Small intestine (tissue), 7 donors: ENCODE data around the gene GP1BA. TPM values are rescaled to one million over a fixed set of nuclear protein-coding genes. Genes with fewer than 3 reads are reported as not detected.

Experiments used
- DNase-seq, 2 donors: peaks; one replicate each; pipeline versions ENCODE4 v3.0.0 to v3.0.0-alpha.2; 2013
- FAIRE-seq: peaks from 2 replicates; lab custom pipeline; 2012; peaks lifted over from hg19 to GRCh38; lab: Jason Lieb, UNC
- H3K27ac ChIP-seq, 3 donors: one replicate each; pipeline ENCODE4 v1.5.1; 2013; ENCODE audit warnings: low read length in 2 of 3, mild to moderate bottlenecking in 2 of 3, control low read depth in 1 of 3, inconsistent platforms in 1 of 3, low read depth in 1 of 3, moderate library complexity in 1 of 3
- H3K27me3 ChIP-seq, 3 donors: one replicate each; pipeline ENCODE4 v1.6.1; 2013; ENCODE audit warnings: low read length in 3 of 3, inconsistent platforms in 1 of 3; ENCODE audit not compliant: control insufficient read depth in 3 of 3, insufficient read depth in 3 of 3
- H3K36me3 ChIP-seq, 3 donors: one replicate each; pipeline ENCODE4 v1.6.1; 2013; ENCODE audit warnings: low read length in 3 of 3, inconsistent platforms in 1 of 3, low read depth in 1 of 3, mild to moderate bottlenecking in 1 of 3, moderate library complexity in 1 of 3; ENCODE audit not compliant: control insufficient read depth in 3 of 3, insufficient read depth in 2 of 3
- H3K4me1 ChIP-seq, 3 donors: one replicate each; pipeline ENCODE4 v1.6.1; 2013; ENCODE audit warnings: low read length in 2 of 3, inconsistent platforms in 1 of 3, low read depth in 1 of 3, mild to moderate bottlenecking in 1 of 3, moderate library complexity in 1 of 3; ENCODE audit not compliant: control insufficient read depth in 3 of 3, insufficient read depth in 2 of 3
- H3K4me3 ChIP-seq, 3 donors: one replicate each; pipeline ENCODE4 v1.5.1; 2013; ENCODE audit warnings: low read length in 3 of 3, control low read depth in 1 of 3, inconsistent platforms in 1 of 3, low read depth in 1 of 3, mild to moderate bottlenecking in 1 of 3, moderate library complexity in 1 of 3
- H3K9me3 ChIP-seq, 2 donors: one replicate each; pipeline ENCODE4 v1.6.1; 2013; ENCODE audit warnings: low read depth in 1 of 2, low read length in 1 of 2; ENCODE audit not compliant: control insufficient read depth in 2 of 2, insufficient read depth in 1 of 2
- WGBS, 3 donors: extraction: QIAGEN DNeasy Blood & Tissue Kit; methylation state at CpG; one replicate each; pipeline ENCODE4 v1.1.7; 2013; 5-methylcytosine and 5-hydroxymethylcytosine counted together
- polyA plus RNA-seq, 4 donors: library from polyadenylated mRNA; stranded (reverse) in 3 of 4; unstranded in 1 of 4; fragments of 200-250 nt in 3 of 4; fragments of 120-200 nt in 1 of 4; gene quantifications; one replicate each; pipeline versions ENCODE4 v1.2.1 to v1.2.3, GENCODE V29; 2013
- donor health status: healthy with polysubstance abuse.
- donor health status: control.
- donor health status: control.
- donor health status: Bipolar disorder and iron deficiency.
- donor health status: healthy.

Gene GP1BA
- polyA plus RNA-seq, 4 donors: 0.06 to 1.4 TPM; not detected in 2

GRCh38 chr17:4967539-4968485 is 35.7 kb downstream of the GP1BA start, which contains the start of gene SPAG7:
Gene SPAG7, minus strand, starts transcription at chr17:4967817. Its CDS starts 13 bp downstream, at chr17:4967804.
- Histone ChIP-seq H3K9me3 (no peaks in the 10 kb centered on the region), H3K4me1 (peaks cover 0 to 26% (median 4%) of the 10 kb centered on the region in 3 donors), H3K27ac (peak within 1 kb of the TSS; percentile 93 to 99 (median 96)), H3K27me3 (no peaks in the 10 kb centered on the region), H3K4me3 (peak within 1 kb of the TSS; percentile 66 to 83 (median 76)), H3K36me3 (peaks cover 5 to 49% (median 6%) of the 10 kb centered on the region in 3 donors)
- FAIRE-seq (no peak), DNase-seq (peak; percentile 95 to 100)
- 0 to 1% (median 1%) methylated on average over 64 to 66 of the region's 66 CpGs for WGBS, 3 donors

- FAIRE-seq (no peak), DNase-seq (peak in 1 of 2 donors; percentile 64)
- H3K4me1 ChIP-seq: peaks cover 0 to 26% (median 4%) of the 10 kb centered on the region in 3 donors
- H3K27ac ChIP-seq: peak overlapping the region; percentile 77 to 99 (median 78)
- no peaks in the 10 kb centered on the region for H3K27me3 ChIP-seq
- H3K9me3 ChIP-seq: no peaks in the 10 kb centered on the region
- WGBS, 3 donors: 33 to 50% (median 43%) methylated on average over 18 to 23 of the region's 23 CpGs
- H3K36me3 ChIP-seq: peaks cover 6 to 54% (median 8%) of the 10 kb centered on the region in 3 donors
- peak overlapping the region; percentile 62 to 83 (median 72) for H3K4me3 ChIP-seq
Observed at GRCh38 chr17:4968486-4969046, 36.5 kb downstream of the GP1BA start.

- WGBS, 3 donors: 63 to 84% (median 82%) methylated on average over 15 of the region's 15 CpGs
- DNase-seq (peak in 1 of 2 donors; percentile 54), FAIRE-seq (no peak)
- Histone ChIP-seq H3K4me1 (peaks cover 0 to 26% (median 4%) of the 10 kb centered on the region in 3 donors), H3K9me3 (no peaks in the 10 kb centered on the region), H3K27ac (peak overlapping the region in 2 of 3 donors; percentile 77 to 99), H3K36me3 (peaks cover 6 to 60% (median 13%) of the 10 kb centered on the region in 3 donors), H3K27me3 (no peaks in the 10 kb centered on the region), H3K4me3 (peak overlapping the region in 1 of 3 donors; percentile 83)
Observed at GRCh38 chr17:4969047-4969550, 37.0 kb downstream of the GP1BA start.

GRCh38 chr17:4969551-4970173 is 37.6 kb downstream of the GP1BA start:
- FAIRE-seq (no peak), DNase-seq (peak in 1 of 2 donors; percentile 45)
- no peaks in the 10 kb centered on the region for H3K9me3 ChIP-seq
- H3K27ac ChIP-seq: peak overlapping the region in 2 of 3 donors; percentile 65 to 99
- 65 to 73% (median 73%) methylated on average over 16 of the region's 16 CpGs for WGBS, 3 donors
- peaks cover 0 to 26% (median 4%) of the 10 kb centered on the region in 3 donors for H3K4me1 ChIP-seq
- H3K27me3 ChIP-seq: no peaks in the 10 kb centered on the region
- peaks cover 6 to 65% (median 13%) of the 10 kb centered on the region in 3 donors for H3K36me3 ChIP-seq
- peak overlapping the region in 1 of 3 donors; percentile 83 for H3K4me3 ChIP-seq

GRCh38 chr17:4970273-4970672 is 38.2 kb downstream of the GP1BA start:
- Histone ChIP-seq H3K4me1 (peaks cover 0 to 26% (median 4%) of the 10 kb centered on the region in 3 donors), H3K9me3 (no peaks in the 10 kb centered on the region), H3K27ac (no peak overlapping the region), H3K36me3 (peaks cover 6 to 65% (median 13%) of the 10 kb centered on the region in 3 donors), H3K27me3 (no peaks in the 10 kb centered on the region), H3K4me3 (no peak overlapping the region)
- DNase-seq (no peak), FAIRE-seq (no peak)
- 93 to 100% (median 94%) methylated on average over 8 of the region's 8 CpGs for WGBS, 3 donors

GRCh38 chr17:4971826-4972225 is 39.7 kb downstream of the GP1BA start:
- WGBS, 3 donors: 90 to 94% (median 92%) methylated on average over 6 of the region's 6 CpGs
- H3K27me3 ChIP-seq: no peaks in the 10 kb centered on the region
- DNase-seq: no peak
- H3K9me3 ChIP-seq: no peaks in the 10 kb centered on the region
- peaks cover 0 to 23% (median 4%) of the 10 kb centered on the region in 3 donors for H3K4me1 ChIP-seq
- no peak for FAIRE-seq
- no peak overlapping the region for H3K4me3 ChIP-seq
- peaks cover 6 to 66% (median 14%) of the 10 kb centered on the region in 3 donors for H3K36me3 ChIP-seq
- H3K27ac ChIP-seq: no peak overlapping the region

- Histone ChIP-seq H3K4me1 (peaks cover 0 to 23% (median 4%) of the 10 kb centered on the region in 3 donors), H3K4me3 (no peak overlapping the region), H3K27me3 (no peaks in the 10 kb centered on the region), H3K9me3 (no peaks in the 10 kb centered on the region), H3K27ac (no peak overlapping the region), H3K36me3 (peaks cover 6 to 71% (median 18%) of the 10 kb centered on the region in 3 donors)
- no peak for FAIRE-seq
- DNase-seq: no peak
- 90 to 94% (median 91%) methylated on average over 11 to 12 of the region's 12 CpGs for whole genome bisulfite sequencing, 3 donors
Observed at GRCh38 chr17:4972322-4972721, 40.2 kb downstream of the GP1BA start.
